ENCODE results near the gene CDCP1.

DNA sequence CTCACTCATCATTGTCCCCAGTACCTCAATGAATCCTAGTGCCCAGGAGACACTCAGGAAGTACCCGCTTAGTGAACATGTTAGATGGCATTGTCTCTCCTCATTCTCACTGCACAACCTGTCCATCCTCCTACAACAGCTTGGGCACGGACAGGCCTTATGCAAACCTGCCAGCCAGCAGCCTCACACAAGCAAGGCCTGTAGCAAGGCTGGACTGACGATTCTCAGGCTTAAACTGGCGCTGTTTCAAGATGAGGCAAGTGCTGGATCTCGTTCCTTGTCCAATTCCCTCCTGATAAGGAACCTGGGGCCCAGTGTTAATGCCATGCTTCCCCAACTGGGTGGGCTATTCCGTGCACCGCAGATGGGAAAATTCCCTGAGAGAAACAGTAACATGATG, 59.0 kb downstream of the CDCP1 start:
- no peak for TF ChIP-seq CTCF (IDR thresholded peaks at IDR 0.05)
- no peak for TF ChIP-seq POLR2A (IDR thresholded peaks at IDR 0.05)
